IPS-18c (cell line): Measurements from ENCODE around the gene TUBA3D.
A peak's percentile ranks its signal among the peaks of the same experiment; 100 is the strongest.
"Not testable (repeated sequence)": the region's sequence is repeated elsewhere in the genome, so short reads cannot be mapped to it uniquely, and the experiment has no call there.

Source experiments
- H3K4me3 ChIP-seq: 2 replicates; pipeline ENCODE4 v1.7.0; 2013; ENCODE audit warnings: low read depth, mild to moderate bottlenecking, low read length, moderate library complexity; ENCODE audit not compliant: insufficient read depth
- H3K9me3 ChIP-seq: one replicate; pipeline ENCODE4 v1.6.1; 2013; ENCODE audit warnings: mild to moderate bottlenecking, low read length, moderate library complexity; ENCODE audit not compliant: control insufficient read depth, insufficient read depth

Gene TUBA3D

DNA sequence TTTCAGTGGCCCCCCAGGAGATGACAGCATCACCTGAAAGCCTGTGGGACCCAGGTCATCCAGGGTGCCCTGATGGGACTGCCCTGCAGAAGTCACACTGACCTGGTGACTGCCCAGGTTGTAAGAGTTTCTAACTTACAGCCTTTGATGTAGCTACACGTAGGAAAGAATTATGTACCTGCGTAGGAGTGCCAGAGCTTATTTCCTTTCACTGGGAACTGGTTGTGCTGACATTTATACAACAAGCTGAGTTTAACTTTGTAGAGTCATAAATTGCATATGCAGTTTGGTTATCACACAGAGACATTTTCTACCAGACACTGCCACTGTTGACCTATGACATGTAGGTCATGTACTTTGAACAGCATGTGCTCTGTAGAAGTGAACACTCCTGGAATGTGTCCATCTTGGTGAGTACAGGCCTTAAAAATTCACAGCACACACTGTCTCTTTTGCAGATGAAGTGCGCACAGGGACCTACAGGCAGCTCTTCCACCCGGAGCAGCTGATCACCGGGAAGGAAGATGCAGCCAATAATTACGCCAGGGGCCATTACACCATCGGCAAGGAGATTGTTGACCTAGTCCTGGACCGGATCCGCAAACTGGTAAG is 3.0 kb downstream of the TUBA3D start:
- not testable (repeated sequence) for H3K4me3 ChIP-seq, H3K9me3 ChIP-seq

GRCh38 chr2:131480351-131480750 is 4.4 kb downstream of the TUBA3D start:
- H3K9me3 ChIP-seq: not testable (repeated sequence)

DNA sequence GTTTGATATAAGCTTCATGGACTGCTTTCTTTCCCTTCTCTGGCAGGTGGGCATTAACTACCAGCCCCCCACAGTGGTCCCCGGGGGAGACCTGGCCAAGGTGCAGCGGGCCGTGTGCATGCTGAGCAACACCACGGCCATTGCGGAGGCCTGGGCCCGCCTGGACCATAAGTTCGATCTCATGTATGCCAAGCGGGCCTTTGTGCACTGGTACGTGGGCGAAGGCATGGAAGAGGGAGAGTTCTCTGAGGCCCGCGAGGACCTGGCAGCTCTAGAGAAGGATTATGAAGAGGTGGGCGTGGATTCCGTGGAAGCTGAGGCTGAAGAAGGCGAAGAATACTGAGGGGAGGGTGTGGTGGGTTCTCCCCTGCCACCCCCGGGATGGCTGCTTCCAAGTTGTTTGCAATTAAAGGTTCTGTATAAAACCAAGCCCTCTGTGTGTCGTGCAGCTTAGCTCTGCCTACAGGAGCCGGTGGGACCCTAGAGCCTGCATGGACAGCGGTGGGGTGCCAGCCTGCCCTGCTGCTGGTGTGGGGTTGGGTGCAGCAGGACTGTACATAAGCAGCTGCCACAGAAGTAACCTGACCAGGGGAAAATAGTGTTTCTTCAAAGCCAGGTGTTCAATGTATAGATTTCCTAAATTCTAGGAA is 6.7 kb downstream of the TUBA3D start:
- not testable (repeated sequence) for H3K9me3 ChIP-seq, H3K4me3 ChIP-seq

More at GRCh38 chr2:131480351-131480750, 4.4 kb downstream of the TUBA3D start:
- not testable (repeated sequence) for H3K4me3 ChIP-seq

- H3K4me3 ChIP-seq, H3K9me3 ChIP-seq: not testable (repeated sequence)
Observed at GRCh38 chr2:131483981-131484820, 8.3 kb downstream of the TUBA3D start.

GRCh38 chr2:131484906-131485460 is 9.1 kb downstream of the TUBA3D start:
- not testable (repeated sequence) for H3K9me3 ChIP-seq

DNA sequence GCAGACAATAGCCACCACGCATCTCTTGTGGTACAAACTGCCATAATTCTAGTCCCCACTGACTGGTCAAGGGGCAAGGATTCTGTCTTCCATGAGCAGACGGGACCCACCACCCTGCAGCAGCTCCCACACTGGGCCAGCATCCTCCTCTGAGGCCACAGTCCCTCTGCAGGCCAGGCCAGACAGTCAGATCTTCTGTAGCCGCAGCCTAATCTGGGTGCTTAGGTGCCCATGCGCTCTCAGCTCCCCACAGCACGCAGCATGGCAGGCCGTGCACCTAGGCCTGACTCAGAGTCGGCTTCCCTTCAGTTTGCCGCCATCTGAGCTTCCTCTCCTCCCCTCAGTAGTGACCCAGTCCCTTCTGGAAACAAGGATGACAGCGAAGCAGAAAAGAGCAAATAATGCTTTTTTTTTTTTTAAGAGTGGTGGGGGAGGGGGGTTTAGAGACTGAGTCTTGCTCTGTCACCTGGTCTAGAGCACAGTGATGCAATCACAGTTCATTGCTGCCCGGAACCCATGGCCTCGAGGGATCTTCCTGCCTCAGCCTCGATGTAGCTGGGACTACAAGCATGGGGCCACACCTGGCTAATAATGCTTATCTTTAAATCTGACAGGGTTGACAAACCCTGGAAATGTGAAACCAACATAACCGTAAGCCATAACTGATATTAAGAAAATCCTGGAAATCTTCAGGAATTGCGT is 10.4 kb downstream of the TUBA3D start:
- not testable (repeated sequence) for H3K4me3 ChIP-seq, H3K9me3 ChIP-seq

More at GRCh38 chr2:131484906-131485460, 9.1 kb downstream of the TUBA3D start:
- H3K4me3 ChIP-seq: not testable (repeated sequence)

DNA sequence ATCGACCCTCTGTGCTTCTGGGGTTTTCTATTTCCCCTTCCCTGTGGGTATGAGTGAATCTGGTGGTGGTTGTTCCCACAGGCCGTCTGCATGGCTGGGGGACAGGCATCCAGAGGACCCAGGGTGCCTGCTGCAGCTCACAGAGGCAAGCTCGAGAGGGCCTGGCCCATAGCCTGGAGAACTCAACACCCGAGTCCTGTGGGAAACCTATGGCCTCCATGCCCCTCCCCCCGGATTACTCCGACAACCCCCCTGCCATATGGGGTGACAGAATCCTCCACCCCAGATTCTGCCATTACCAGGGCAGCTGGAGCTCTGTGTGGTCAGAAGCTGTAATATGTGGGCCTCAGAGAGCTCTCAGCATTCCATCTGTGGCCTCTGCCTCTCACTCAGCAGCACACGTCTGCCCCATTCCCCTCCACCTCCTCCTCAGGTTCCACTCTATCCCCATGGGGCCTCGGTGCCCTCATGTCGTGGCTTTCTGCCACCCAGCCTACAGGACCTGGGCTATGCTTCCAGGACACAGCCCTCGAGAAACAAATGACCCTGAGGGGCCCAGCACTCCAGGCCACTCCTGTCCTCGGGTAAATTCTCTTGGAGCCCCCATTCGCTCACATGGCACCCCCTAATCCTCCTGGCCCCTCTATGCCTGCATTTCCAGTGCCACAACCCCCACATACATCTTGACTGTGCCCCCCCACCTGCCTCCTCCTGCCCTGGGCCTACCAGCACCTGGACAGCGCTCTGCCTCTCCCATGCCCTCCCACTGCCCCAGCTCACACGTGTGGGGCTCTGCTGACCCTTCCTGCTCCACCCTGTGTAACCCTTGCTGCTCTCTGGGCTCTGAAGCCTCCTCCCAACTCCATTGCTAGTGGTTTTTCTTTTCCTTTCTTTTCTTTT is 12.6 kb downstream of the TUBA3D start:
- no peak overlapping the region for H3K4me3 ChIP-seq
- no peaks in the 10 kb centered on the region for H3K9me3 ChIP-seq

DNA sequence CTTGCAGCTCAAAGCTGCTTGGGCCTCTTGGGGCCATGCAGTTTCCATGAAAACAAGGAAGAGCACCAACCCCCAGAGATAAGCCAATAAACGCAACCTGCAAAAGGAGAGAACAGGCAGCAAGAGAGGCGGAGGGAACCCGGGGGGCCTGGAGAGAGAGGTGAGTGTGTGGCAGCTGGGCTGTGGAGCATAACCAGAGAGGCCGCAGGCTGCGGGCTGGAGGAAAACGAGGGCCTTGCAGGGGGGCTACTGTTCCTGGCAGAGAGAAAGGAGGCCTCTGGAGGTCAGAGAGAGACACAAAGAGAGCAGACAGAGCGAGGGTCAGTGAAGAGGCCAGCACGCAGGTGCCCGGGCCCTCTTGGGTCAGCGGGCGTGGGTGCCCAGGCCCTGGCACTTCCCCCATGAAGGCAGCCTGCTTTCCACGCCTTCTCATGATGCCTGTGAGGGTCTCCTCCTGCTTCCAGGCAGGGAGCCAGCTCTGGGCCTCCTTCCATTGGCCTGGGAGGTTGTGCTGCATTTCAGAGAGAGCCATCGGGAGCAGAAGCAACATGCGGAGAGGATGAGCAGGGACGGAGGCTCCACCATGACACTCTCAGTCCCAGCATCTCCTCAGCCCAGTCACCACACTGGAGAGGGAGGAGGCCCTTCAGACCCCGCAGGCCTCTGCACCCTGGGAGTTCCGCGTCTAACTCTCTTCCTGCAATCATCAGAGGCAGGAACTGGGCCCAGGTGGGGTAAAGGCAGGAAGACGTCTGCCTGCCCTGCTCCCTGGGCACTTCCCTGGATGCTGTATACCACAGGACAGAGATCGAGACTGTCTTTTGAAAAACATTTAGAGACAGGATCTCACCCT is 14.9 kb downstream of the TUBA3D start:
- H3K9me3 ChIP-seq: not testable (repeated sequence)
- H3K4me3 ChIP-seq: peak overlapping the region; percentile 55

GRCh38 chr2:131491469-131491836 is 15.5 kb downstream of the TUBA3D start:
- H3K4me3 ChIP-seq: peak overlapping the region; percentile 55
- H3K9me3 ChIP-seq: not testable (repeated sequence)

DNA sequence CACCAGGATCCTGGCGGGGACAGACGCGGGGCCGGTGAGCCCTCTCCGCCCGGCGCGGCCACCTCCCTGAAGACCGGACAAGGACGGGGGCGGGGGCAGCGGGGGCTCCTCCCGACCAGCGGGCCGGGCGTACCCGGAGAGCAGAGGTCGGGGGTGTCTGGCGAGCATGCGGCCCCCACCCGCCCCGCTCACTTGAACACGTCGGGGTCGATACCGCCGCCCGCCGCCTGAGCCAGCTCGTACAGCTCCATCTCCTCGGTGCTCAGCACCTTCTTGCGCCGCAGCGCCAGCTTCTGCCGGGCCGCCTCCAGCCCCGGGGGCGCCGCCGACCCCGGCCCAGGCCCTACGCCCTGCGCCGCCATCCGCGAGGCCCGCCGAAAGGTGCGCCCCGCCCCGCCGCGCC is 16.1 kb downstream of the TUBA3D start, which contains the start of gene MZT2A:
MZT2A (minus strand) TSS at position 383 of the 403 bp plus-strand sequence; CDS start at position 362, 21 bp downstream.
- H3K4me3 ChIP-seq: peak within 1 kb of the TSS; percentile 79
- H3K9me3 ChIP-seq: not testable (repeated sequence)

DNA sequence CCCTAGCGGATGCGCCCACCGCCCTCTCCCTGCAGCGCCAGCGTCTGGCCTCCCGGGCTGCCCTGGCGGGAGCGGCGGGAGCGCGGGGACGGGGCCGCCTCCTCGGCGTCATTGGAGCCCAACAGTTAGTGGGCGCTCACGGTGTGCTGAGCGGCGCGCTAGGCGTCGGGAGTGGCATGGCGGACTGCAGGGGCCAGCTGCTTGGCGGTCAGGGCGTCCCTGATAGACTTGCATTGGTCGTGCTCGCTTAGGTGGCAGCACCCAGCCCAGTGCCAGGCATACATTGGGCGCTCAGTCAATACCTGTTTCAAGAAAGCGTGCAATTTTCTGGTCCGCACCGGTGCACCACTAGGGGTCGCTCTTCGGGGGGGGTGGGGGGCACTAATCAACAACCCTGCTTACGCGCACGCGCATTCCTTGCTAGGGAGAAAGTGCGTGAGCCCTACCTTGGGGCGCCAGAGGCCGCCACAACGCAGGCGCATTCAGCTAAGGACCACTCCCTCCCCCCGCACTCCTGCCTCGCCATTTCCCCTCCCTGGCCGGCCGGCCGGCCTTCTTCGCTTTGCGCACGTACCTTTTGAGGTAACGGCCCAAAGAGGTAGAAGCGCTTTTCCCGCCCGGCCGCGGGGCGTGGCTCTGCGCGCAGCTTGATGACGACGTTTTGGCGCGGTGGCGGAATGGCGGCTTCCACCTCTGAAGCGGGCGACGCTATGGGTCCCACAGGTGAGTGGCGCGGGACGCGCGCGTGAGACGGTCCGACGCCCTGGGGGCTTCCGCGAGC is 16.7 kb downstream of the TUBA3D start:
- peak overlapping the region; percentile 79 for H3K4me3 ChIP-seq
- H3K9me3 ChIP-seq: no peaks in the 10 kb centered on the region

DNA sequence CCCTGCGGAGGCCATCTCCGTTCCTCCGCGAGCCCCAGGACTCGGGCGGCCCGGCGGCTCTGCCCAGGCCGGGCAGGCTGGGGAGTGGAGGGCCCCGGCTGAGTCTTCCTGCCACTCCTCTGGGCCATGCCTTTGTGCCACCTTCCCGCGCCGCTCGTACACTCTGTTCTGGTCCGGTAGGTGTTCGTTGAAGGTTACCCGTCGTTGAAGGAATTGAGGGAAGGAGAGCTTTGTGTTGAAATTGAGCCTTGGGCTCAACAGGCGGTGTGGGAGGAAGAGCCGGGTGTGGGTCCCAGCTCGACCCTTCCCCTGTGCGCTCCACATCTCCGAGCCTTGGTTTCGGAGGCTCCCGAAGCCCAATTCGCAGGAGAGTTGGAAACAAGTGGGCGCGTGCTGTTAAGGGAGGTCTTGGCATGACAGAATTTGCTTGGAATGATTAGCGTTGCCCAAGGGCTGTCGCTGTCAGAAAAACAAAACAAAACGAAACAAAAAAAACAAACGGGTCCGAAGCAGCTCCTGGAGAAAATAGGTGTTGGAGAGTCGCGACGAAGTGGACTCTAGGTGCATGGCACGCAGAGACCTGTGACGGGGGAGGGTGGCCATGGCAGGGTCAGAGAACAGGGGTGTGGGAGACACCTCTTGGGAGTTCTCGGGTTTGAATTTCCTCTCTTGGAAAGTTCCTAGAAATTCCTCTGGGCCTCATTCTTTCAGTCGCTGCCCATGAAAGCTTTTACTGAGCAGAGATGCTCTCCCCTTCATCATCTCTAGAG is 17.5 kb downstream of the TUBA3D start:
- Histone ChIP-seq H3K4me3 (peak overlapping the region; percentile 79), H3K9me3 (no peaks in the 10 kb centered on the region)

DNA sequence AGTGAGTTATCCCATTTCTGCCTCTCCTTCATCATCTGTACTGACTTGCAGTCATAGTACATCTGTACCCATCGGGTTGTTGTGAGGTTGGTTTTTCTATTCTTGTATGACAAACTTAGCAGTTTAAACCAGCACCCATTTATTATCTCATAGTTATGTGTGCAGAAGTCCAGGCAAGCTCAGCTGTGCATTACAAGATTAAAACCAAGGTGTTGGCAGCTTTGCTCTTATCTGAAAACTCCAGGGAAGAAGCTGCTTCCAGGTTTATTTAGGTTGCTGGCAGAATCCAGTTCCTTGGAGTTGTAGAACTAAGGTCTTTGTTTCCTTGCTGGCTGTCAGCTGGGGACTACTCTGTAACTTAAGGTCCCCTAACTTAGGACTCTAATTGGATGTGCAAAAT is 19.6 kb downstream of the TUBA3D start:
- H3K9me3 ChIP-seq, H3K4me3 ChIP-seq: not testable (repeated sequence)

DNA sequence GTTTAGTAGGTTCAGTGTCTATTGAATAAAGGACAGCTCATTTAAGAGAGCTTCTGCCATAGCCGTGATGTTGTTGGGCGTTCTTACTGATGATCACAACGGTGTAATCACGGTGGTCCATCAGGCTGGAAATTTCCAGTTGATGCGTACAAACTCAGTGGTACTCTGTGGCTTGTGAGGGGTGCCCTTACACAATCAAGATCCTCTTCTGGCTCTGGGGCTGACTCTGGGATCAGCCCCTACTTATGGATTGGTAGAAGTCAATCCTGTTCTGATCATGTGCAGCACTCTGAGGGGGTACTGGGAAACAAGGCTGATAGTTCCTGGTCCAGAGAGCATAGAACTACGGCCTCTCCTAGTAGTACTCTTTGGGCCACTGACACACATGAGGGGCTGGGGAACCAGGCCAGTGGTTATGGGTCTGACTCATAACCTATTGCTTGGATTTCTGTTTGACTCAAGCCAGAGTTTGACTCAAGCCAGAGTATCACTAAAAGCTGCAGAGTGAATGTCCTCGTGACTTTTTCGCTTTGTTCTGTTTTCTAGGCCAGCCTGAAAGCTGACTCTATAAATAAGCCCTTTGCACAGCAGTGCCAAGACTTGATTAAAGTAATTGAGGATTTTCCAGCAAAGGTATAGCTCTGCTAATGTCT is 22.5 kb downstream of the TUBA3D start:
- not testable (repeated sequence) for H3K4me3 ChIP-seq, H3K9me3 ChIP-seq
